Measurements from ENCODE around the gene BIN1.

- TF ChIP-seq CTCF (IDR thresholded peaks at IDR 0.05; ENCODE audit: insufficient read depth, low read depth, low read length) (no peak), EZH2 (IDR thresholded peaks at IDR 0.05; ENCODE audit: insufficient read depth, low read length) (no peak)
Observed at GRCh38 chr2:127153691-127154158, 46.8 kb upstream of the BIN1 start.

Data from astrocyte (in vitro differentiated cells and primary cell).